RWPE2 (cell line): ENCODE measurements around the gene RBMXL3.
"Not testable (repeated sequence)": the region's sequence is repeated elsewhere in the genome, so short reads cannot be mapped to it uniquely, and the experiment has no call there.

Experiments used
- ATAC-seq: fragments of 200-7000 bp; cut with Tn5 transposase; 3 replicates; pipeline ENCODE4 v1.9.1; 2021; ENCODE audit warnings: low read depth
- DNase-seq: peaks from one replicate; pipeline ENCODE4 v3.0.0-alpha.2; 2020; ENCODE audit warnings: low spot score
- H3K27ac ChIP-seq: fragments of 450-650 bp; 2 replicates; pipeline ENCODE4 v1.5.1; 2017; ENCODE audit warnings: mild to moderate bottlenecking; ENCODE audit not compliant: poor library complexity, severe bottlenecking
- H3K27me3 ChIP-seq: fragments of 250-450 bp; sonication (Bioruptor Pico); 2 replicates; pipeline ENCODE4 v1.5.1; 2021; ENCODE audit warnings: mild to moderate bottlenecking, moderate library complexity; ENCODE audit not compliant: insufficient read depth, poor library complexity, severe bottlenecking
- H3K36me3 ChIP-seq: fragments of 250-450 bp; sonication (Bioruptor Pico); 2 replicates; pipeline ENCODE4 v1.5.1; 2020; ENCODE audit warnings: low read depth, mild to moderate bottlenecking, moderate library complexity
- H3K4me1 ChIP-seq: fragments of 250-450 bp; sonication (Bioruptor Pico); 2 replicates; pipeline ENCODE4 v1.5.1; 2021; ENCODE audit warnings: mild to moderate bottlenecking, moderate library complexity; ENCODE audit not compliant: insufficient read depth, poor library complexity, severe bottlenecking
- H3K4me3 ChIP-seq: fragments of 250-450 bp; sonication (Bioruptor Pico); 2 replicates; pipeline ENCODE4 v1.5.1; 2021; ENCODE audit warnings: mild to moderate bottlenecking, moderate library complexity; ENCODE audit not compliant: severe bottlenecking
- H3K9me3 ChIP-seq: fragments of 250-450 bp; sonication (Bioruptor Pico); 2 replicates; pipeline ENCODE4 v1.5.1; 2021; ENCODE audit warnings: mild to moderate bottlenecking, moderate library complexity; ENCODE audit not compliant: severe bottlenecking
- CTCF ChIP-seq: fragments of 450-650 bp; IDR thresholded peaks from one replicate; pipeline ENCODE4 v1.5.1; 2017; ENCODE audit warnings: mild to moderate bottlenecking, moderate library complexity; ENCODE audit not compliant: poor library complexity, severe bottlenecking

The RBMXL3 gene

GRCh38 chrX:115190636-115191489, 1.7 kb downstream of the RBMXL3 start:
- Histone ChIP-seq H3K4me1 (no peaks in the 10 kb centered on the region), H3K9me3 (no peaks in the 10 kb centered on the region), H3K4me3 (no peak overlapping the region), H3K27ac (no peak overlapping the region), H3K36me3 (no peaks in the 10 kb centered on the region), H3K27me3 (no peaks in the 10 kb centered on the region)
- ATAC-seq = no peak
- no peak for TF ChIP-seq CTCF
- DNase-seq = no peak

GRCh38 chrX:115191490-115192243, 2.5 kb downstream of the RBMXL3 start:
- TF ChIP-seq CTCF = no peak

GRCh38 chrX:115192244-115192700, 3.1 kb downstream of the RBMXL3 start:
- ATAC-seq (no peak), DNase-seq (no peak)
- H3K4me3 ChIP-seq = no peak overlapping the region
- H3K36me3 ChIP-seq = no peaks in the 10 kb centered on the region
- no peaks in the 10 kb centered on the region for H3K4me1 ChIP-seq
- no peak for TF ChIP-seq CTCF
- no peaks in the 10 kb centered on the region for H3K9me3 ChIP-seq
- no peak overlapping the region for H3K27ac ChIP-seq
- H3K27me3 ChIP-seq = no peaks in the 10 kb centered on the region

More at GRCh38 chrX:115191490-115192243, 2.5 kb downstream of the RBMXL3 start:
- ATAC-seq = no peak
- H3K4me1 ChIP-seq = no peaks in the 10 kb centered on the region
- H3K9me3 ChIP-seq = no peaks in the 10 kb centered on the region
- H3K36me3 ChIP-seq = no peaks in the 10 kb centered on the region
- DNase-seq = no peak
- no peak overlapping the region for H3K4me3 ChIP-seq
- no peaks in the 10 kb centered on the region for H3K27me3 ChIP-seq
- no peak overlapping the region for H3K27ac ChIP-seq

GRCh38 chrX:115204040-115204439, 14.8 kb downstream of the RBMXL3 start:
- H3K4me1 ChIP-seq = no peaks in the 10 kb centered on the region
- no peak for TF ChIP-seq CTCF
- no peaks in the 10 kb centered on the region for H3K27me3 ChIP-seq
- H3K36me3 ChIP-seq = no peaks in the 10 kb centered on the region
- H3K27ac ChIP-seq = no peak overlapping the region
- DNase-seq (no peak), ATAC-seq (no peak)
- no peak overlapping the region for H3K4me3 ChIP-seq
- no peaks in the 10 kb centered on the region for H3K9me3 ChIP-seq

GRCh38 chrX:115209547-115209946, 20.3 kb downstream of the RBMXL3 start:
- H3K4me3 ChIP-seq, H3K27me3 ChIP-seq, DNase-seq, H3K27ac ChIP-seq, ATAC-seq, H3K9me3 ChIP-seq, H3K36me3 ChIP-seq, H3K4me1 ChIP-seq: not testable (repeated sequence)
